ENCODE results near the gene ZNF268.

Gene ZNF268

DNA sequence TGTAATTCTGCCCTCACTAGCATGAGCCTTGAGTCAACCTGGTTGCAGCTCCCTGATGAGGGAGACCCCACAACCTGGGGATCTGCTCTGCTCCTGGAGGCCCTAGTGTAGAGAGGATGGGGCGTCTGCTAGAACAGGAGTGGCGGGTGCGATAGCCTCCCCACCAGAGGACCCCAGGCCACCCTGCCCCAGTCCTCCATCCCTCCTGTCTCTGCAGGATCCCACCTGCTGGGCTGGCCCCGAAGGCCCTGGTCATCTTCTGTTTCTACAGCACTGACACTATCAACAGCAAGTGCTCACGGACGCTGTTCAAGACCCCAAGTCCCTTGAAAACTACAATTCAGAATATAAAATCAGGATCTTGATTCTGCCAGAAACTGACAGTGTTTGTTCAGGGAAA, 39.2 kb downstream of the ZNF268 start:
- CTCF ChIA-PET, result no interaction called here
- DNase-seq (ENCODE audit: extremely low spot score), result no peak
- POLR2A ChIA-PET, result no interaction called here
- TF ChIP-seq ARNT (IDR thresholded peaks at IDR 0.05) (no peak), SUZ12 (IDR thresholded peaks at IDR 0.05) (no peak)
- TF ChIP-seq, protein P1, sequence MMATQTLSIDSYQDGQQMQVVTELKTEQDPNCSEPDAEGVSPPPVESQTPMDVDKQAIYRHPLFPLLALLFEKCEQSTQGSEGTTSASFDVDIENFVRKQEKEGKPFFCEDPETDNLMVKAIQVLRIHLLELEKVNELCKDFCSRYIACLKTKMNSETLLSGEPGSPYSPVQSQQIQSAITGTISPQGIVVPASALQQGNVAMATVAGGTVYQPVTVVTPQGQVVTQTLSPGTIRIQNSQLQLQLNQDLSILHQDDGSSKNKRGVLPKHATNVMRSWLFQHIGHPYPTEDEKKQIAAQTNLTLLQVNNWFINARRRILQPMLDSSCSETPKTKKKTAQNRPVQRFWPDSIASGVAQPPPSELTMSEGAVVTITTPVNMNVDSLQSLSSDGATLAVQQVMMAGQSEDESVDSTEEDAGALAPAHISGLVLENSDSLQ (IDR thresholded peaks at IDR 0.05), result no peak

DNA sequence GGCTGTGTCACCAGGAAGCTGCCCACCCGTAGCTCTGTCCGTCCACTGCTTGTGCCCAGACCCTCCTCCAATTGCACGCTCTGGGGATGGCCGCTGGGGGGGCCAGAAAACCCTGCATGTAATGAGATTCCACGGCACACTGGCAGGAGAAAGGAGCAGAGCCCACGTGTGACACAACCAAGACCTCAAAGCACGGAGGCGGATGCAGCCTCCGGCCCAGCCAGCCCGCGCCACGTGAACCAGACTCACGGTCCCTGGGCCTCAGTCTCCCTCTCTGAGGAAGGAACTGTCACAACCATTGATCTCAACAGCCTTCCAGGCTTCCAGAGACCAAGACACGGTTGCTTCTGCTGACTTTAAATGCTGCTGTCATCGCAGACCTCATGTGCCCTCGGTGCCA, 39.9 kb downstream of the ZNF268 start:
- ChIA-PET POLR2A (no interaction called here), CTCF (no interaction called here)
- no peak for DNase-seq (ENCODE audit: extremely low spot score)
- TF ChIP-seq SP1 (IDR thresholded peaks at IDR 0.05) (no peak), TARDBP (IDR thresholded peaks at IDR 0.05) (no peak), ARNT (IDR thresholded peaks at IDR 0.05) (no peak), FOXM1 (IDR thresholded peaks at IDR 0.05; ENCODE audit: borderline replicate concordance) (no peak), FOXA1 (IDR thresholded peaks at IDR 0.05) (no peak), ELF4 (IDR thresholded peaks at IDR 0.05) (no peak), L3MBTL2 (conservative IDR thresholded peaks at IDR 0.05) (no peak), SUZ12 (IDR thresholded peaks at IDR 0.05) (no peak), CTBP1 (IDR thresholded peaks at IDR 0.05; ENCODE audit: borderline replicate concordance) (no peak), ZNF384 (IDR thresholded peaks at IDR 0.05) (no peak)
- TF ChIP-seq, protein P1 (IDR thresholded peaks at IDR 0.05), result no peak

DNA sequence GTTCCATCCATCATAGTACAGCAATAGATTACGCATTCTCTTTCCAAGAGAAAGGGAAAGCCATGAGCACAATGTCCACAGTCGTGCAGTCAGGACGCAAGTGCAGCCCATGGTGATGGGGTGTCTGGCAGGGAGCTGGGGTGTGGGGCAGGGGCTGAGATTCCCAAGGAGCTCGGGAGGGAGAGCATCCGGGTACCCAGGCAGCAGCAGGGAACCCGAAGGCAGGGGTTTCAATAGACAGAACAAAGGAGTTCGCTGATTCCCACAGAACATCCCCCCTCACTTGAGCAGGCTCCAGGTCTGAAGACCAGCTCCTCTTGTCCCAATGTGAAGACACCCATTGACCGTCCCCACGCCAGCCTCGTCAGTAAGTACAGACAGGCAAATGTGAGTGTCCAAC, 40.9 kb downstream of the ZNF268 start:
- CTCF ChIA-PET, result no interaction called here
- no peak for TF ChIP-seq TARDBP (IDR thresholded peaks at IDR 0.05)
- no peak for TF ChIP-seq HDGF (IDR thresholded peaks at IDR 0.05; ENCODE audit: borderline replicate concordance)
- TF ChIP-seq FOXA1 (IDR thresholded peaks at IDR 0.05), result no peak
- TF ChIP-seq LEF1 (IDR thresholded peaks at IDR 0.05; ENCODE audit: borderline replicate concordance), result no peak
- TF ChIP-seq, protein P1 (IDR thresholded peaks at IDR 0.05), result no peak
- TF ChIP-seq SP1 (IDR thresholded peaks at IDR 0.05), result no peak
- no peak for TF ChIP-seq FOXM1 (IDR thresholded peaks at IDR 0.05; ENCODE audit: borderline replicate concordance)
- TF ChIP-seq SUZ12 (IDR thresholded peaks at IDR 0.05), result no peak
- no peak for TF ChIP-seq ELF4 (IDR thresholded peaks at IDR 0.05)
- no peak for TF ChIP-seq FOXK2 (IDR thresholded peaks at IDR 0.05)
- TF ChIP-seq L3MBTL2 (conservative IDR thresholded peaks at IDR 0.05), result no peak
- no peak for TF ChIP-seq ARNT (IDR thresholded peaks at IDR 0.05)
- no peak for TF ChIP-seq ZNF384 (IDR thresholded peaks at IDR 0.05)
- TF ChIP-seq BHLHE40 (IDR thresholded peaks at IDR 0.05; ENCODE audit: borderline replicate concordance), result no peak
- TF ChIP-seq NFRKB (IDR thresholded peaks at IDR 0.05), result no peak
- TF ChIP-seq CTBP1 (IDR thresholded peaks at IDR 0.05; ENCODE audit: borderline replicate concordance), result no peak
- POLR2A ChIA-PET, result no interaction called here
- DNase-seq (ENCODE audit: extremely low spot score), result no peak

DNA sequence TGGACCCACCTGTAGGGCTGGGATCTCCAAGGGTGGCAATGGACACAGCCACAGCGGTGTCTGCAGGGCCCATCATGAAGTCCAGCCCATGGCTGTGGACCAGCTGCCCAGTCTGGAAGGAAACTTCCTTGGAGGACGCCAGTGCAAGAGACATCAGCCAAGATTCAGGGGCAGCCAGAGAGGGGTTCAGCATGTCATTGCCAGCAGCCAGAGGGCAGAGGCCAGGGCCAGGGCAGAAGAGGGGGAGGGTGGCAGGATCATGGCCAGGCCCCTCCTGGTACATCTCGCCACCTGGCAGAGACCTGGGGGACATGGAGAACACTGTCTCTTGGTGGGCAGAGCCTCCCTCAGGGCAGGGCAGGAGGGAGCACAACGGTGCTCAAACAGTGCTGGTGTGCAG, 44.2 kb downstream of the ZNF268 start:
- ChIA-PET CTCF (no interaction called here), POLR2A (no interaction called here)
- no peak for DNase-seq (ENCODE audit: extremely low spot score)
- TF ChIP-seq NFRKB (IDR thresholded peaks at IDR 0.05) (no peak), FOXA1 (IDR thresholded peaks at IDR 0.05) (no peak), FOXK2 (IDR thresholded peaks at IDR 0.05) (no peak), L3MBTL2 (conservative IDR thresholded peaks at IDR 0.05) (no peak), SUZ12 (IDR thresholded peaks at IDR 0.05) (no peak), BHLHE40 (IDR thresholded peaks at IDR 0.05; ENCODE audit: borderline replicate concordance) (no peak)
- TF ChIP-seq, protein P1 (IDR thresholded peaks at IDR 0.05), result no peak

DNA sequence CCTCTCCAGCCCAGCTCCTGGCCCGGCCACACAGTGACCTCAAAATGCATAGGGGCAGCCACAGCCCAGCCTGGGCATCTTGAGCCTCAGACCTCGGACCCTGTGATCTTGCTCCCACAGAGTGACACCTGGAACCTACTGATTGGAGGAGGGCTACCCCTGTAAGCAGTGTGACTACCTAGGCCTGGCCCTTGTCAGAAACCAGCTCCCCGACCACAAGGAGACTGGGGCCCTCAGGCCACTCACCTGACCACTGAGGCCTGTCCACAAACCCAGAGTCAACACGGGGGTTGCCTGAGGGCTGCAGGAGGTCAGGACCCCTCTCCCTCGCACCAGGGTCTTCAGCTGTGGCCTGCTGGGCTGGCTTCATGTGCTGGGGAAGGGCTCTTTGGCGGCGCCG, 45.4 kb downstream of the ZNF268 start:
- CTCF ChIA-PET, result no interaction called here
- DNase-seq (ENCODE audit: extremely low spot score), result no peak
- no peak for TF ChIP-seq BHLHE40 (IDR thresholded peaks at IDR 0.05; ENCODE audit: borderline replicate concordance)
- POLR2A ChIA-PET, result no interaction called here

DNA sequence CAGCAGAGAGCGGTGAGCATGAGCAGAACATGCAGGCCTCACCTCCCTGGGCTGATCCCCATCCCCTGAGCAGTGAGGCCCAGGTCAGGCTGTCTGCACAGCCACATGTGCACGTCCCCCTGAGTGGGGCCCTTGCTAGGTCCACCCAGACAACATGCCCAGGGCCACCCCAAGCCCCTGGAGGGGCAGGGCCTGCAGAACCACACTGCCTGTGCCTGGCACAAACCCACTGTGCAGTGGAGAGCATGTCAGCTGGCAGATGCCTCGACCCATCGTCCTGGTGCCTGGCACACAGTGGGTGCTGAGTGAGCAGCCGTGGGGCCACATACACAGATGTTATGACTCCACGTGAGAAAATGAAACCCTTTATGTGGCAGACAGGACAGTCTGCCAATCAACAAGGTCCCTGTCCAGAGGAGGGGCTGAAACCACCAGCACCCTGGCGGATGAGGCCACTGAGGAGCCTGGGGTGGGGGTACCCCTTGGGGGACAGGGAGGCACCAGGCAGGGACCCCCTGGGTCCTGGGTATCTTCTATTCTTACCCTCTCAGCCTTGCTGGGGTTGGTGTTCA, 46.1 kb downstream of the ZNF268 start:
- POLR2A ChIA-PET, result no interaction called here
- DNase-seq (ENCODE audit: extremely low spot score), result no peak
- CTCF ChIA-PET, result no interaction called here
- no peak for TF ChIP-seq FOXA1 (IDR thresholded peaks at IDR 0.05)
- TF ChIP-seq FOXM1 (IDR thresholded peaks at IDR 0.05; ENCODE audit: borderline replicate concordance), result no peak
- no peak for TF ChIP-seq ELF4 (IDR thresholded peaks at IDR 0.05)
- TF ChIP-seq ARNT (IDR thresholded peaks at IDR 0.05), result no peak
- TF ChIP-seq LEF1 (IDR thresholded peaks at IDR 0.05; ENCODE audit: borderline replicate concordance), result no peak
- TF ChIP-seq SUZ12 (IDR thresholded peaks at IDR 0.05), result no peak
- TF ChIP-seq, protein P1 (IDR thresholded peaks at IDR 0.05), result no peak
- TF ChIP-seq L3MBTL2 (conservative IDR thresholded peaks at IDR 0.05), result no peak
